A549 (cell line): ENCODE results near the gene GNG7.

Experiments used
- CTCF ChIP-seq: fragments of >200 bp; sonication (Bioruptor Twin); formaldehyde crosslinking; IDR thresholded peaks from 3 replicates; pipeline ENCODE4 v1.5.1; 2016
- POLR2A ChIP-seq: IDR thresholded peaks from 2 replicates; pipeline ENCODE4 v1.6.1; 2012; ENCODE audit warnings: mild to moderate bottlenecking, low read length
- SMC3 ChIP-seq: fragments of >200 bp; sonication (Bioruptor Twin); formaldehyde crosslinking; IDR thresholded peaks from 3 replicates; pipeline ENCODE4 v1.6.1; 2018; ENCODE audit warnings: inconsistent platforms

- no peak for TF ChIP-seq POLR2A
- no peak for TF ChIP-seq SMC3
- TF ChIP-seq CTCF, result no peak
Observed at GRCh38 chr19:2733930-2734588, 31.6 kb upstream of the GNG7 start.
